HG03520 (cell line): ENCODE data around the gene MALRD1.

ENCODE experiments used
- ATAC-seq: cut with Tn5 transposase; IDR thresholded peaks from one replicate; pipeline ENCODE4 v1.9.1; 2021; ENCODE audit warnings: mild to moderate bottlenecking, moderate library complexity; ENCODE audit not compliant: unreplicated experiment

The MALRD1 gene

GRCh38 chr10:19629567-19629966 lies 581.0 kb downstream of the MALRD1 start:
- no peak for ATAC-seq

DNA sequence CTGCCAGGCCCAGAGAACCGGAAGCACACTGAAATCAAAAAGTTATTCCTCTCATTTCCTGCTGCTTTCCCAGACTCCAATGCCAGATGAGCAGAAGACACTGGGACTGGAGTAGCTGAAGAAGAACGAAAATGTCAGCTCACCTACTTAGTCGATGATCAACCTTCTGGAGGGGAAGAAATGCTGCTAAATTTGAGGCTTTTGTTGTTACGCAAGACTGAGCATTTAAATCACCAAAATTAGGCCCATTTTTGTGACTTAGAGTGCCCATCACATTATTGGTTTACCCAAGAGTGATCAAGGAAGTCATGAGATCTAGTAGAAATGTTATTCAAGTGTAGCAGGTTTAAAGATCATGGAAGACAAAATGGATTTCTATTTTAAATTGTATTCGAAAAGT lies 585.6 kb downstream of the MALRD1 start:
- ATAC-seq, result no peak

DNA sequence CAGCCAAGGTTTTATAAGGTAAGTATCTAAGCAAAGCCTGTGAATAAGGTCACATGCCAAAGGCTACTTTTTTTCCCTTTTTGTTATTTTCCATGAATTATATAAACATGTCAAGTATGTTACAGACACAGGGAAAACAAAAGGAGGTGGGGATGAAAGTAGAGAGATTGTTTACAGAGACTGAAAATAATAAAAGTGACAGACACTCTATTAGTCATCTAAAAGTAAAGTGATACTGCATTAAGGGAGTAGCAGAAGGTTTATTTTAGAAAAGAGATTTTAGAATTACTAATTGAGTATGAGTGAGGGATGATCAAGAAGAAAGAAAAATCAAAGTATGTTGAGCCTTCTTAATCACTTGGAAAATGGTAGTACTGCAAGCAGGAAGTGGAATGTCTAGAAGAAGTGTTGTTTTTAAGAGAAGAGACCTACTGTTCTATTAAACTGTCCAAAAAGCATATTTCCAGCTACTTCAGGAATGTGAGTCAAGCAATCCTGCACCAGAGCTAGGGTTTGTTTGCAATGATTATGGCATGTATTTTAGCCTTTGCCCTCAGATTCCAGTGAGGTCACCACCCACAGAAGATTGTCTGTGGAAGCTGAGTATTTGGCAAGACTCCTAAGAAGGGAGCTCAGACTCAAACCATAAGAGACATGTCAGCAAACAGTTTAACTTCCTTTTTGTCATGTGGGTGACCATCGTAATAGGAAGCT lies 589.7 kb downstream of the MALRD1 start:
- ATAC-seq, result no peak

DNA sequence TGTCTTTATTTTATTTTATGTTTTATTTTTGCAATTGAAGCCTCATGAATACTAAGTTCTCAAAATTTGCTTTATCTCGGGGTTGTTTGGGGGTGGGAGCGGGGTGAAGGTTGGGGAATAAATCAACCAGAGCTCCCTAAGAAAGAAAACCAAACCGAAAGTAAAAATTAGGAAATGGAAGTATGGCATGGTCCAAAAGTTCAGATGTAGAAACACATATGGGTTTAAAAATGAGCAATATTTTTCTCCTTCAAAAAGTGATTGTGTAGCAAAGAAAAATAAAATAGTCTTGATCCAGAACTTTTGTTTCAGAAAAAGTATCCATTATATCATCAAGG lies 590.3 kb downstream of the MALRD1 start:
- no peak for ATAC-seq

DNA sequence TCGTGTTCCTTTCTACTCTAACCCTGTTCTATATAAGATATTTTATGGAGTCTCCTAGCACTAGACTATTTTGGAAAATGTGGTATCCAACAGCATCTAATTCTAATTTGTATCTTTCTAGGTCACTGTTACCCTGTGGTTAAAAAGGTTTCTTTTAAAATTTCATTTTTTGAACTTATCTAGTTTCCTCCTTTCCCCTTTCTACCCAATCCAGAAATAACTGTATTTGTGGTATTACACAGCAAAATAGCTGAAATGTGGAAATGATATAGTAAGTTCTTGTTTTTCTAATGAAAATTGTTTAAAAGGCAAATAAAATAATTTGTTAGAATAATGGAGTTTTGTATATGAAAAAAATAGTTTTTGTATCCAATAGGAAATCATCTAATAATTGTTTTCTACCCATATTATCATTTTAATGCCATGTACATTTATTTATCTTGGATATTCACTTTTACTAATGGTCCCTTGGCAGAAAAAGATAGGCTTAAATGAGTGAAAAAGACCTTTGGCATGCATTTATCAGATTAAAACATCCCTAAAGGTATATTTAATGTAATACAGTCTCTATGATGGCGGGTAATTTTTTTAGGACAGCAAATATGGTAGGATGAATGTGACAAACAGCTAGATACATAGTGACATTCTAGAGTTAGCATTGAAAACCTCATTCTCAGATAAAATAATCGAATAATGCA lies 592.1 kb downstream of the MALRD1 start:
- ATAC-seq, result no peak

DNA sequence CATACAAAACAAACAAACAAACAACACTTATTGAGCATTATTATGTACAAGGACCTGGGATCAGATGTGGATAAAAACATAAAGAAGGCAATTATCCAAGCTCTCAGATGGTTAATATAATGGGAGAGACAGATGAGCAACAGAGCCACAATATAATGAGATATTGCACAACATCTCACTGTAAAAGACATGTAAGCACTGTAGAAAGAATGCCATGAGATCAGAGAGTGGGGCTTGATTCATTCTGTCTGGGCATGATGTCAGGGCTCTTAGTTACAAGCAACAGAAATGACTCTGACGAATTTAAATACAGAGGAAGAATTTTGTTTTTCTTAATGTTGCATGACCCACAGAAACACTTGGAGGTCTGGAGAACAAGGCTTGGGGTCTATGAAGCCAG lies 602.9 kb downstream of the MALRD1 start:
- ATAC-seq, result no peak

- no peak for ATAC-seq
These were observed 604.1 kb downstream of the MALRD1 start for GRCh38 chr10:19652750-19653149.

- ATAC-seq, result no peak
These were observed 605.3 kb downstream of the MALRD1 start for GRCh38 chr10:19653931-19654330.

GRCh38 chr10:19654576-19654975 lies 606.0 kb downstream of the MALRD1 start:
- ATAC-seq, result no peak

- ATAC-seq, result no peak
These were observed 607.9 kb downstream of the MALRD1 start for GRCh38 chr10:19656420-19657042.

DNA sequence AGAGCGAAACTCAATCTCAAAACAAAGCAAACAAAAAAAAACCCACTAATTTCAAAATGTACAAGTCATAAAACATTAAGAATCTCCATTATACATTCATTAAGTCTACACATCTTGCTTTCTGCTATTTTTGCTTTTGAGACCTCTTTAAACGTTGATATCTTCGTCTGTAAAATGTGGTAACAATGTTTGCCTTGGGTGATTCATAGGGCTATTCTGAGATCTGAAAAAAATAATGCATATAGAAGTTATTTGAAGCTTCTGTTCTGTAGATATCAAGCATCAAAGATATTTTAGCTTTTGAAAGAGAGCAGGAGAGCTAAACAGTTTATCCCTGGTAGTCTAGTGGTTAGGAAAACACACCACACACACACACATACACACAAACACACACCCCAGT lies 609.5 kb downstream of the MALRD1 start:
- no peak for ATAC-seq

GRCh38 chr10:19658622-19659233 lies 610.1 kb downstream of the MALRD1 start:
- no peak for ATAC-seq

- no peak for ATAC-seq
These were observed 611.5 kb downstream of the MALRD1 start for GRCh38 chr10:19659920-19660655.

DNA sequence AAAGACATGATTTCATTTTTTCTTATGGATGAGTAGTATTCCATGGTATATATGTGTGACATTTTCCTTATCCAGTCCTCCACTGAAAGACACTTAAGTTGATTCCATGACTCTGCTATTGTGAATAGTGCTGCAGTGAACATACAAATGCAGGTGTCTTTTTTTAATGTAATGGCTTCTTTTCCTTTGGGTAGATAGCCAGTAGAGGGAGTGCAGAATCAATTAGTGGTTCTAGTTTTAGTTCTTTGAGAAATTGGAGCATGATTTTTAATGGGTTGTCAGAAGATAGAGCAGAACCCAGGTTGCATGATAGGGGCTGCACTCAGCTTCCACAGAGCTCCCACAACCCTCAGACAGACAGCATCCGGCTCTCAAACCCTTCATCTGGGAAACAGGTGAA lies 614.7 kb downstream of the MALRD1 start:
- no peak for ATAC-seq

GRCh38 chr10:19668116-19668515 lies 619.5 kb downstream of the MALRD1 start:
- no peak for ATAC-seq

DNA sequence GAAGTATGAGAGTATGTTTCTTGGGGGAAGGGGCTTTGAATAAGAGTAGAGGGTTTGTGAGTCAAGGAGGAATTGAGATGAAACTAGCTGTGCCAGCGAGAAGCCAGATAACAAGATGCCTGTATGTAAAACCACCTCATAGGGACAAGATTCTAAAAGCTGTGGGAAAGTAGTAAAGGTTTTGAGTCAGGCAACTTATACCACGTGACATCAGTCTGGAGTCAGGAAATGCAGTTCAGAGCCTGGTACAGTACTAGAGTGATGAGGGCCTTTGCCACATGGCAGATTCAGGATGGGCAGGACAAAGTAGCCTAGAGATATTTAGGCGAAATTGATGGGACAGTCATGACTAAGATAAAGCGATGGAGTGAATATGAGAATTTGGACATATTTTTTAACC lies 627.5 kb downstream of the MALRD1 start:
- no peak for ATAC-seq

DNA sequence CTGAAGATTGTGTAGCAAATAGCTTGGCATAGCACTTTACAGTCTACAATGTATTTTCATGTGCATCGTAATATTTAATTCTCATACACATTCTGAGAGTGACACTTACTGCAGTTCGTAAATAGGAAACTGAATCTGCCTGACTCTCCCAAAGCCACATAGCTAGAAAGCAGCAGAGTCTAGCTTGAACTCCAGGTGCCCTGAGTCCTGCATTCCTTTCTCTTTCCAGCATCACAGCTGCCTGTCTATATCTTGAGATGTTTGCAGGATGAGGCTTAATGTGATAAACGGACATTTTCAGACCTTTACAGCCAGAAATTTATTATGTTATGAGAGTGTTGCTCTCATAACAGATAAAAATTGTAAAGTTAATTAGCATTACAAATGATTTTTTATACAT lies 634.8 kb downstream of the MALRD1 start:
- no peak for ATAC-seq

- ATAC-seq, result no peak
These were observed 635.4 kb downstream of the MALRD1 start for GRCh38 chr10:19683960-19684359.

- no peak for ATAC-seq
These were observed 639.7 kb downstream of the MALRD1 start for GRCh38 chr10:19688344-19688743.

DNA sequence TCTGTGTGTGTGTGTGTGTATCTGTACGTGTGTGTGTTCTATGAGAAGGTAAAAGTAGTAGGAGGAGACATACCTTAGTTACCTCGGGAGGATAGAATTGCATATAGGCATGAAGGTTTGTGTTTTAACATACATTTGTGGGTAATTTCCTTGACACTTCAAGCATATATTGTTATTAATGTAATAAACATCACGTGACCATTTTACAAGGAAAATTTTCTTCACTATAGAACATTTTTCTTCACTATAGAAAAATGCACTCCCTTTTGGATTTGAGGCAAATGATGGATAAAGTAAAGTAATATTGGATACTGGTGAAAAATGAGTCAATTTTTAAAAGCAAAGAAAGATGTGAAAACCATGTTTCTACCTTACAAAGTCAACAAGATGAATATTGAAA lies 640.6 kb downstream of the MALRD1 start:
- no peak for ATAC-seq

DNA sequence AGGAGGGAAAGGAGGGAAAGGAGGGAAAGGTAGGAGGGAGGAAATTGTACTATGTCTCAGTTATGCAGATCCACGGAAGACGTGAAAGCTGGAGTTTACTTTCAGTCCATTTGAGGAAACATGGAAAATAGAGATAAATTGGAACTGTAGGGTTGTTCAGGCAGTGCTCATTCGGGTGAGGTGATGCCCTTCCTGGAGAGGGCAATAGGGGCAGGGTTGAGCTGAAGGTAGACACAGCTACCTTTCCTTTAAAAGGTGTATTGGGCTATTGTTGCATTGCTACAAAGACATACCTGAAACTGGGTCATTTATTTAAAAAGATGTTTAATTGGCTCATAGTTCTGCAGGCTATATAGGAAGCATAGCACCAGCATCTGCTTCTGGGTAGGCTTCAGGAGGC lies 650.7 kb downstream of the MALRD1 start:
- no peak for ATAC-seq
